ENCODE results near the gene FOXO1. TPM values are rescaled to one million over a fixed set of nuclear protein-coding genes. Genes with fewer than 3 reads are reported as not detected.

FOXO1 gene
- total RNA-seq, 1 donor from 2014 or later, result 57.5 TPM

DNA sequence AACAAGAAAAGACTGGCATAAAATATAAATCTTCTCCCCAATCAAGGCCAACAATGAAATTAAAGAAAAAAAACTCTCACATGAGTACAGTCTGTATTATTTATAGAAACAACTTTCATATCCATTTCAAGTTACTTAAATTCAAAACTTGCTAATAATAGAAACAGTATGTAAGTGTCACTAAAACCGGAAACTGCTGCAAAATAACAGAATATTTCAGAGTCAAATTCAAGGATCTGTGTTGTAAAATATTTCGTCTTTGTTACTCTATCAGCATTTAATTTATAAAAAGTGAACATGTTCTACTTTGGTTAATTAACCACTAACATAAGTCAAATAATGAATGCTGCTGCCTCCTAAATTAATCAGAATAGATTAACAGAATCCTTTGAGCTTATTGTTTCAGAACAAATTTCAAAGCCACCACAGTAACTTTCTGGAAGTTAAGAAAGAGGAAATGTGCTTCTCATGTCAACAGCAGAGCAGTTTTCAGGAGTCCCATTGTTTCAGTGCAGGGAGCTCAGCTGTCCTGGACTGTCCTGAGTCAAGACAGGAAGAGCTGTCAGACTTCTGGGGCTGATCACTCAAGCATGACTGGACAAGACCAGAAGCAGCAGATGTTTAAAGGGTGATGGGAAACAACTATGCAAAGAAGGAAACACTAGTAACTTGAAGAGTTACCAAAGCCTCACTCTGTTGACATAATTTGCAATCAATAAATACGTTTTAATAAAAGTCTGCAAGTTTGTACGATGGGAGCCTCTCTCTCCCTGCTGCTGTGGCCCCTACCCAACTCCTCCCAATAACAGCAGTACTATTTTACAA, 76.9 kb downstream of the FOXO1 start:
- ATAC-seq (peak; percentile 86), DNase-seq (ENCODE audit: low spot score) (no peak)
- intact Hi-C loops (cut with DNase I), result no loop called here

DNA sequence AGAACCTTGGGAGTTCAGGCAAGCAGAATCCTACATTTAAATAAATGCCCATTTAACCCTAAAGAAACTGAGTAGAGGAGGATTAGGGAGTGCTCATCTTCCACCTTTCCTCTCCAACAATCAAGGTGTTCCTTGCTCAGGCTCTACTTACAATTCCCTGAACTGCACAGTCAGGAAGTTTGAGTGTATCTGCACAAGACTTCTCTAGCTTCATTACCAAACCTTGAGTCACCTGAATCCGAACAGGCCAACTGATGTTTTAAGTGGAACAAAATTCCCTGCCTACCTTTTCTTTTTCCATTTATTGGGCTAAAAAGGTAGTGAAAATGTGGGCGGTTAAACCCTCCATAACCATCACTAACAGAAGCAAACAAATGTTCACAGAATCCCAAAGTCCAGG, 78.3 kb downstream of the FOXO1 start:
- no peak for DNase-seq (ENCODE audit: low spot score)
- ATAC-seq, result no peak
- intact Hi-C loops (cut with DNase I), result no loop called here

GRCh38 chr13:40586886-40587565, 79.4 kb downstream of the FOXO1 start:
- intact Hi-C loops (cut with DNase I), result no loop called here
- ATAC-seq (peak; percentile 47), DNase-seq (ENCODE audit: low spot score) (no peak)

GRCh38 chr13:40585911-40586471, 80.5 kb downstream of the FOXO1 start:
- no peak for DNase-seq (ENCODE audit: low spot score)
- ATAC-seq, result no peak
- intact Hi-C loops (cut with DNase I), result no loop called here

- intact Hi-C loops (cut with DNase I), result no loop called here
- ATAC-seq (no peak), DNase-seq (ENCODE audit: low spot score) (no peak)
Measured at GRCh38 chr13:40583738-40584137, 82.7 kb downstream of the FOXO1 start.

- intact Hi-C loops (cut with DNase I), result no loop called here
- ATAC-seq (no peak), DNase-seq (ENCODE audit: low spot score) (no peak)
Measured at GRCh38 chr13:40582531-40582930, 83.9 kb downstream of the FOXO1 start.

- intact Hi-C loops (cut with DNase I), result no loop called here
- ATAC-seq, result no peak
Measured at GRCh38 chr13:40581277-40581579, 85.2 kb downstream of the FOXO1 start.

GRCh38 chr13:40580566-40581276, 85.7 kb downstream of the FOXO1 start:
- intact Hi-C loops (cut with DNase I), result no loop called here
- peak; percentile 41 for ATAC-seq
- no peak for DNase-seq (ENCODE audit: low spot score)

More at GRCh38 chr13:40581277-40581579, 85.2 kb downstream of the FOXO1 start:
- no peak for DNase-seq (ENCODE audit: low spot score)

GRCh38 chr13:40579535-40579934, 86.9 kb downstream of the FOXO1 start:
- intact Hi-C loops (cut with DNase I), result no loop called here
- DNase-seq (ENCODE audit: low spot score), result no peak
- no peak for ATAC-seq

GRCh38 chr13:40578055-40578454, 88.4 kb downstream of the FOXO1 start:
- DNase-seq (ENCODE audit: low spot score), result no peak
- no peak for ATAC-seq
- intact Hi-C loops (cut with DNase I), result no loop called here

- DNase-seq (ENCODE audit: low spot score) (no peak), ATAC-seq (no peak)
- intact Hi-C loops (cut with DNase I), result no loop called here
Measured at GRCh38 chr13:40576369-40576768, 90.1 kb downstream of the FOXO1 start.

DNA sequence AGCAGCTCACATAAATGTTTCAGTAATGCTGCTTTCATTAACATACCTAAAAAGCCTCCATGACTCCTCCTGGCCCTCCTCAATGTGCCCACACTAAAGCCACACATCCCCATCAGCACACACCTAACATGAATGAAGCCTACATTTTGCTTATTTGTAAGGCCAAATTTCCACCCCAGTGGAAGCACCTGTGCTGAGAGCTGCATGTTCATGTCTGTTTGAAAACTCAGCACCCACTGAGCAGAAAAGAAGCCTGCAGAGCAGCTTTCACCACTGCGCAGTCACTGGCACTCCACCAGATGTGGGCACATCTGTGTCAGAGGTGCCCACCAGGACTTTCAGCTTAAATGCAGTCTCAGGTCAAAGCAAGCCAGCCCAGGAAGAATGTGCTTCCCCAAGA, 93.5 kb downstream of the FOXO1 start:
- intact Hi-C loops (cut with DNase I), result no loop called here
- ATAC-seq, result no peak
- DNase-seq (ENCODE audit: low spot score), result no peak

GRCh38 chr13:40571338-40571963, 95.0 kb downstream of the FOXO1 start:
- intact Hi-C loops (cut with DNase I), result no loop called here
- no peak for DNase-seq (ENCODE audit: low spot score)
- no peak for ATAC-seq

DNA sequence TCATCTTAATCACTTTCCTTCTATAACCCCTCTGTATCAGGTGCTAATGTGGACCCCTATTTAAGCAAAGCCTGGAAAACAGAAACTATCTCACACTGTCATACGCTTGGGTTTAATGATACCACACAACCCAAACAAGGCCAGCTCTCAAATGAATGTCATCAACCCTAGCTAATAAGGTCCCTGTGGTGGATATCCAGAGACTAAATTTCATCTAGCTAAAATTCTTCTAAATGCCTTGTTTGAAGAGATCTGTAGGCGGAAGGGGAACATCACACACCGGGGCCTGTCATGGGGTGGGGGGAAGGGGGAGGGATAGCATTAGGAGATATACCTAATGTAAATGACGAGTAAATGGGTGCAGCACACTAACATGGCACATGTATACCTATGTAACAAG, 95.5 kb downstream of the FOXO1 start:
- intact Hi-C loops (cut with DNase I), result no loop called here
- DNase-seq (ENCODE audit: low spot score) (no peak), ATAC-seq (no peak)

- intact Hi-C loops (cut with DNase I), result no loop called here
- no peak for ATAC-seq
- DNase-seq (ENCODE audit: low spot score), result no peak
Measured at GRCh38 chr13:40569024-40569350, 97.5 kb downstream of the FOXO1 start.

DNA sequence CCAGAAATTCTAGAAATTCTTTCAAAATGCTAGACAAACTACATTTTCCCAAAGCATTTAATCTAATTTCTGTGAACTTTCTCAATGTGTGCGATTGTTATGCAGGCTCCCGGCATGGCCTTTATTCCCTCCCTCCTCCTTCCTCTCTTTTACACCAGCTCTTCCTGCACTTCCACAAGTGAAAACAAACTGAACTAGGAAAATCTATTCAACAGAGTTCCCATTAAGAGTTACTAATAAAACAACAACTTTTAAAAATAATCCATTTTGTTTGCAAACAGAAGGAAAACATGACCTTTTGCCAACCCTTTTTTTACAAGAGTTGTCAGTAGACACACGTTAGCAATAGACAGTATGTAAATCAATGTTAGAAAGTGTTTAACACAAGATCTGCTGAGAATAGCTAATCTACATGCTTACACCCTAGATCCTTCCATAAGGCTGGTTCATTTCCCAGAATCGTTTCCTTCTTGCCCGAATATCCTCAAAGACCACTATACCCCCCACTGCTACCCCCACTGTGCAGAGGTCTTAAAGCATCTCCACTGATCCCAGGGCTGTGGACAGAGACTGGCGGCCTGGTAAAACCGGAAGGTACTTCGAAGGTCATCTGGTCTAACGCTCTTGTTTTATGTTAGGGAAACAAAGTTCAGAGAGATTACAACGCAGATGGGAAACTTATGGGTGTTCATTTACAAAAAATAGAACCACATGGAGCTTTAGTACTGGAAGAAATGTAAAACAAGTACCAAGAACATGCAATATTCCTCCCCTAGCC, 98.0 kb downstream of the FOXO1 start:
- intact Hi-C loops (cut with DNase I), result no loop called here
- ATAC-seq (no peak), DNase-seq (ENCODE audit: low spot score) (no peak)

DNA sequence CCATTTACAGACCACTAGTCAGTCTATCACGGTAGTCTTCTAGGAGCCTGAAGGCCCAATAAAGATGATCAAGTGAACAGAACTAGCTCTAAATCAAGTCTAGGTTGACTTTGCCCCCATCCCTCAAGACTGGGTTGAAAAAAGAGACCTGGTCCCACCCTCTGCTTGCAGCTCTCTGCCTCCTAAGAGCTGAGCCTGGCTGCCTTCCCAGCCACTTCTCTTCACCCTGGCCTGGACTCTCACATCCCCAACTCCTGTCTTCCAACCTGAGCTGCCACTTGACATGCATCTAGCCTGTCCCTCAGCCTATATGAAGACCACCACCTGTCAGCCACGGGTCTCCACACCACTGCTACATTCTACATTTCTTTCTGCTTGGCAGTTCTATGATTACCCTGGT, 99.6 kb downstream of the FOXO1 start:
- intact Hi-C loops (cut with DNase I), result no loop called here
- no peak for ATAC-seq

DNA sequence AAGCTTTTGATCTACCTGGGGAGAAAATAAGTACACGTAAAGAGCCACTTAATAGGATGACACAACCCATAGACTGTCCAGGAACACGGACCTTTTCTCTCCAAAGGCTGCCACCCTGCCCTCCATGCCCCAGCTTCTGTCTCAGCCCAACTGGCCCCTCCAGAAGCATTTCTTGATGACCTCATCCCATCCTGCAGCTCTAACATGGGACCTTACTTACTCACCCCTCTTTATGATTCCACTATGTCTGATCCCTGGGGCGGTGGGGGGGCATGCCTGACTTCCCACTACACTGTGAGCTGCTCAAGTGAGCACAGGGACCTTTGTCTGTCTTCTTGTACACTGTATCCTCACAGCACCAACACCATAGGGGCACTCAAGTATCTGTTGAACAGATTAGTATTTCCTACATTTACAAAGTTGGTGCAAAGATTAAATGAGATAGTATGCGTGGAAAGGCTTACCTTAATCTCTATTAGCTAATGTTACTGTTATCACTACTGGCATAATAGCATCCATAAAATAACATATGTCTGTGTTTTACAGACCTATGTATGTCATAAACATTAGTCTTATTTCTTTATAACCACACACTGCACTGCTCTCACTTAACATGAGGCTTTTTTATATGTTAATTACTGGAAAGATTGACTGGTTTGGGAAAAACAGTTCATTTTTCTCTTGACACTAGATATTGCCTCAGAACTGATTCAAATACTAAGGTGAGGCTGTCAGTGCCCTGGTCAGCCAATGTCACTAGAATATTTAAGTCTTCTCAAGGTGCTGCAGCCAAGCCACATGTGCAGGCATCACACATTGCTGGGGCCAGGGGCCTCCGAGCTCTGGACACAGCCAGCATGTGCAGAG, 100.9 kb downstream of the FOXO1 start:
- DNase-seq (ENCODE audit: low spot score) (no peak), ATAC-seq (no peak)
- intact Hi-C loops (cut with DNase I), result no loop called here

More for the DNA sequence above, 99.6 kb downstream of the FOXO1 start:
- DNase-seq (ENCODE audit: low spot score), result no peak

All from sciatic nerve (tissue), 2 donors.